LNCaP clone FGC (cell line): ENCODE data around the gene ITPK1.

Source experiments
- DNase-seq: peaks from one replicate; pipeline ENCODE4 v3.0.0-alpha.2; 2011; ENCODE audit warnings: low read depth
- H3K4me3 ChIP-seq: 2 replicates; pipeline ENCODE4 v1.5.1; 2011; ENCODE audit warnings: mild to moderate bottlenecking, low read depth, low read length, control low read depth
- TF ChIP-seq, protein P1 (sequence below): IDR thresholded peaks from 2 replicates; pipeline ENCODE4 v1.5.1; 2012; ENCODE audit warnings: mild to moderate bottlenecking; ENCODE audit not compliant: control insufficient read depth, insufficient read depth; ENCODE audit errors: extremely low read depth

ITPK1 gene

DNA sequence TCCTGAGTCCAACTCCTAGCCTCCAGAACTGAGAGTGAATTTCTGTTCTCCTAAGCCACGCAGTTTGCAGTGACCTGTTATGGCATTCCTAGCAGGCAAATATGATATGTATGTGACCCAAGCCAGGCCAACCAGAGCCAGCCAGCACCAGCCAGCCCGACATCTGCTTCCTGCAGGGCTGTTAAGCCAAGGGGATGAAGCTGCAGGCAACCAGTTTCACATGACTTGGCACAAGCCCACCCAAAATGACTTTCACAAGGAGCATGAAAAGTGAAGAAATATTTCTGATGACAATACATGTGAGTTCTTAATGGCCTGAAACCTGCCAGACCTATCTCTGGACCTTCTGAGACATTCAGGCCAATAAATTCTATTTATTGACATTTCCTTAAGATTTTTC lies 68.1 kb downstream of the ITPK1 start:
- no peak for DNase-seq
- TF ChIP-seq, protein P1, sequence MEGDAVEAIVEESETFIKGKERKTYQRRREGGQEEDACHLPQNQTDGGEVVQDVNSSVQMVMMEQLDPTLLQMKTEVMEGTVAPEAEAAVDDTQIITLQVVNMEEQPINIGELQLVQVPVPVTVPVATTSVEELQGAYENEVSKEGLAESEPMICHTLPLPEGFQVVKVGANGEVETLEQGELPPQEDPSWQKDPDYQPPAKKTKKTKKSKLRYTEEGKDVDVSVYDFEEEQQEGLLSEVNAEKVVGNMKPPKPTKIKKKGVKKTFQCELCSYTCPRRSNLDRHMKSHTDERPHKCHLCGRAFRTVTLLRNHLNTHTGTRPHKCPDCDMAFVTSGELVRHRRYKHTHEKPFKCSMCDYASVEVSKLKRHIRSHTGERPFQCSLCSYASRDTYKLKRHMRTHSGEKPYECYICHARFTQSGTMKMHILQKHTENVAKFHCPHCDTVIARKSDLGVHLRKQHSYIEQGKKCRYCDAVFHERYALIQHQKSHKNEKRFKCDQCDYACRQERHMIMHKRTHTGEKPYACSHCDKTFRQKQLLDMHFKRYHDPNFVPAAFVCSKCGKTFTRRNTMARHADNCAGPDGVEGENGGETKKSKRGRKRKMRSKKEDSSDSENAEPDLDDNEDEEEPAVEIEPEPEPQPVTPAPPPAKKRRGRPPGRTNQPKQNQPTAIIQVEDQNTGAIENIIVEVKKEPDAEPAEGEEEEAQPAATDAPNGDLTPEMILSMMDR: no peak
- H3K4me3 ChIP-seq: no peak overlapping the region

GRCh38 chr14:93047157-93047556 lies 68.6 kb downstream of the ITPK1 start:
- DNase-seq: no peak
- H3K4me3 ChIP-seq: no peak overlapping the region
- TF ChIP-seq, protein P1: no peak

GRCh38 chr14:93046705-93047050 lies 69.0 kb downstream of the ITPK1 start:
- TF ChIP-seq, protein P1: no peak
- DNase-seq: no peak
- no peak overlapping the region for H3K4me3 ChIP-seq

DNA sequence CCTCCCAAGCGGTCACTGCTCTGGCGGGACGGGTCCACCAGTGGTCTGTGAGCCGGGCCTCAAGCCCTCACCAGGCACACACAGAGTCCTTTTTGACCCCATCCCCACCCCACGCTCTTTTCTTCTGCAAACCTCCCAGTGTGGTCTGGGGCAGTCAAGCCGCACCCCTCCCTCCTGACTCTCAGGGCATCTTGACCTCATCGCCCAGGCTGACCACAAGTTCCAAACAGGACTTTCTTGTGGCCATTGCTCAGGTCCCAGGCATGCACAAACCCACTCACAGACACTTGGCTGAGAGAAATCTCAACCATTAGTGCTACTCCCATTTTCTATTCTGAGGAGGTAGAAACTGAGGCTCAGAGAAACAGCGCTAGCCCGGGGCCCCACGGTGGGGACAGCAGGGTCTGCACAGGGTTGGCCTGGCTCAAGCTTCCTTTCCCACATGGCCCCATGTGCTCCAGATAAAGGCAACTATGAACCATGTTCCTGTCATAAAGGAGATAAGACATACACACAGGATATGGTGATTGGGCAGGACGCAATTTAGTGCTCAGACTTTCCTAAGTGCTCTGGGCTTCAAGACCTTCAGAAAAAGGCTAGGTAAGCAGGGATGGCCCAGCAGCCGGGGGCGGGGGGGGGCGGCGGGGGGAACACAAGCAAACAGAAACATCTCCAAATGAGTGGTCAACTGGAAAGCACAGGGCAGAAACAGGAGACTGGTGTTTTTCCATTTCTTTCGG lies 69.6 kb downstream of the ITPK1 start:
- TF ChIP-seq, protein P1: no peak
- no peak for DNase-seq

GRCh38 chr14:93045211-93045674 lies 70.5 kb downstream of the ITPK1 start:
- TF ChIP-seq, protein P1: no peak
- H3K4me3 ChIP-seq: no peak overlapping the region
- no peak for DNase-seq

More for the DNA sequence above, 69.6 kb downstream of the ITPK1 start:
- no peak overlapping the region for H3K4me3 ChIP-seq

DNA sequence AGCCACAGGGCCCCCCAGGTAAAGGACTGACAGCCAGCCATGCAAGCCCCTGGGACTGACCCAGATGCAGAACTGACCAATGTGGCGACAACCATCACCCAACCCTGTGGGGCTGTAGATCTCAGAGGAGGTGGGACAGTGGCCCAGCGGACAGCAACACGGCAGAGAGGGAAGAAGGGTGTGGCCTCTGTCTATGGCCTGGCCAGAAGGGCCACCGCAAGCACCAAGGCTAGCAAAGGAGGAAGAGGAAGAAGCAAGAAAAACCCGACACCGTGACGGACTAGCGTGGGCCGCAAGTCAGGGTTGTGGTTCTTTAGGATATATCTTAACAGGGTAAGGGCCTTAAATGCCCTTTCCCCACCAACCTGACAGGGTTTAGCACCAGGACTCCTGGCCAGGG lies 71.2 kb downstream of the ITPK1 start:
- TF ChIP-seq, protein P1: no peak
- DNase-seq: no peak
- no peak overlapping the region for H3K4me3 ChIP-seq

- H3K4me3 ChIP-seq: no peak overlapping the region
- TF ChIP-seq, protein P1: no peak
- DNase-seq: no peak
These were observed 71.6 kb downstream of the ITPK1 start for GRCh38 chr14:93044121-93044520.
